K562 (cell line): ENCODE data around the gene DEGS2. TPM values are rescaled to one million over a fixed set of nuclear protein-coding genes. Genes with fewer than 3 reads are reported as not detected.

Experiments used
- BCL6 ChIP-seq: fragments of 250-450 bp; sonication (Bioruptor Pico); IDR thresholded peaks from 2 replicates; pipeline ENCODE4 v1.4.0; 2020
- BRD9 ChIP-seq: fragments of 450-650 bp; IDR thresholded peaks from 2 replicates; pipeline ENCODE4 v1.6.1; 2018; ENCODE audit warnings: low read depth; ENCODE audit not compliant: partially characterized antibody
- CREB3 ChIP-seq: fragments of 450-650 bp; conservative IDR thresholded peaks from 2 replicates; pipeline ENCODE4 v1.6.1; 2016; ENCODE audit warnings: missing genetic modification characterization, low read depth, mild to moderate bottlenecking, missing compliant biosample characterization, moderate library complexity
- CTCF ChIP-seq, 3 experiments: IDR thresholded peaks in 2 of 3; conservative IDR thresholded peaks in 1 of 3; 2 replicates each; pipeline ENCODE4 v1.5.1; 2011 to 2012; ENCODE audit warnings: low read length in 3 of 3, mild to moderate bottlenecking in 3 of 3, control low read depth in 2 of 3, improper control_type of control experiment in 1 of 3, inconsistent platforms in 1 of 3, low read depth in 1 of 3, mixed read lengths in 1 of 3, moderate library complexity in 1 of 3; ENCODE audit not compliant: insufficient read depth in 2 of 3
- HES1 ChIP-seq: fragments of 450-650 bp; IDR thresholded peaks from 2 replicates; pipeline ENCODE4 v1.6.1; 2016; ENCODE audit warnings: low read depth, mild to moderate bottlenecking, moderate library complexity
- MCM7 ChIP-seq, 2 experiments: fragments of 450-650 bp; IDR thresholded peaks; 2 replicates each; pipeline ENCODE4 v1.6.1; 2016 to 2018
- NCOR1 ChIP-seq: fragments of 450-650 bp; IDR thresholded peaks from 2 replicates; pipeline ENCODE4 v1.6.1; 2016; ENCODE audit warnings: mild to moderate bottlenecking, moderate library complexity
- PHTF2 ChIP-seq: fragments of 250-450 bp; sonication (Bioruptor Pico); IDR thresholded peaks from 2 replicates; pipeline ENCODE4 v1.5.0; 2021; ENCODE audit warnings: mild to moderate bottlenecking
- RAD51 ChIP-seq: fragments of 450-650 bp; IDR thresholded peaks from 2 replicates; pipeline ENCODE4 v1.7.1; 2016; ENCODE audit warnings: low read depth, mild to moderate bottlenecking, borderline replicate concordance
- RBM34 ChIP-seq: fragments of 200-400 bp; formaldehyde crosslinking; IDR thresholded peaks from 2 replicates; pipeline ENCODE4 v1.6.1; 2018; ENCODE audit warnings: low read length, borderline replicate concordance; ENCODE audit not compliant: insufficient read depth
- RFX7 ChIP-seq: fragments of 250-450 bp; sonication (Bioruptor Pico); IDR thresholded peaks from 2 replicates; pipeline ENCODE4 v1.5.1; 2021; ENCODE audit warnings: mild to moderate bottlenecking
- SAFB ChIP-seq: fragments of 200-400 bp; formaldehyde crosslinking; IDR thresholded peaks from 2 replicates; pipeline ENCODE4 v1.6.1; 2017; ENCODE audit warnings: low read depth, low read length, borderline replicate concordance
- SAP30 ChIP-seq: fragments of 200-600 bp; sonication (generic); IDR thresholded peaks from 2 replicates; pipeline ENCODE4 v1.6.1; 2012; ENCODE audit warnings: borderline replicate concordance, low read depth, mild to moderate bottlenecking, moderate library complexity, low read length, control low read depth, inconsistent platforms; ENCODE audit not compliant: insufficient read depth, poor library complexity, severe bottlenecking
- SMARCE1 ChIP-seq: fragments of 450-650 bp; IDR thresholded peaks from 2 replicates; pipeline ENCODE4 v1.7.1; 2016; ENCODE audit warnings: mild to moderate bottlenecking
- SMC3 ChIP-seq: conservative IDR thresholded peaks from 2 replicates; pipeline ENCODE4 v1.6.1; 2011; ENCODE audit warnings: low read depth, low read length, improper control_type of control experiment; ENCODE audit not compliant: insufficient read depth
- SPI1 ChIP-seq: IDR thresholded peaks from 2 replicates; pipeline ENCODE4 v1.6.1; 2011; ENCODE audit warnings: low read depth, low read length, control low read depth, borderline replicate concordance
- SRF ChIP-seq, 2 experiments: fragments of 250-450, 450-650 bp in 1 of 2; sonication (Bioruptor Pico) in 1 of 2; sonication (generic) in 1 of 2; formaldehyde crosslinking; IDR thresholded peaks; 2 replicates each; pipeline versions ENCODE4 v1.5.0 to v1.5.1; 2020 to 2022; ENCODE audit warnings: mild to moderate bottlenecking in 1 of 2, missing genetic modification reagents in 1 of 2
- ZNF263 ChIP-seq: sonication (generic); formaldehyde crosslinking; IDR thresholded peaks from 2 replicates; pipeline ENCODE4 v1.8.0; 2022; ENCODE audit warnings: mild to moderate bottlenecking, missing genetic modification reagents, borderline replicate concordance
- ZNF395 ChIP-seq: fragments of 200-800 bp; sonication (Bioruptor generic); IDR thresholded peaks from 2 replicates; pipeline ENCODE4 v1.6.1; 2017; ENCODE audit warnings: missing genetic modification characterization, missing compliant biosample characterization
- polyA plus RNA-seq, 8 experiments: library from polyadenylated mRNA; depleted of rRNA in 4 of 8; stranded (reverse) in 5 of 8; unstranded in 3 of 8; fragments of >200 nt; fragmentation: Nextera tagmentation in 2 of 8; fragmentation: Illumina TruSeq in 1 of 8; extraction: Ambion mirVana in 2 of 8; extraction: Trizol in 1 of 8; gene quantifications; 2 replicates each; pipeline versions ENCODE4 v1.2.1 to v1.2.3, GENCODE V29; 2011 to 2014; ENCODE audit warnings: inconsistent platforms in 1 of 8, missing spikeins in 1 of 8
- total RNA-seq, 7 experiments: library from RNA; depleted of rRNA in 6 of 7; stranded (reverse); fragments of >200 nt in 6 of 7; fragmentation: Illumina TruSeq in 2 of 7; extraction: Trizol in 2 of 7; gene quantifications; 2 replicates each; pipeline versions ENCODE4 v1.2.1 to v1.2.3, GENCODE V29; 2011 to 2021; ENCODE audit warnings: low replicate concordance in 1 of 7

The DEGS2 gene
- total and polyA plus RNA-seq, 9 of the 15 experiments (the other 6 are each of a cell fraction or from before 2014, with no cell fraction given) = 0.22 to 2.9 (median 0.70) TPM

GRCh38 chr14:100122481-100123223 lies 36.8 kb downstream of the DEGS2 start (continued):
- TF ChIP-seq BRD9 = no peak
- no peak for TF ChIP-seq SAP30
- no peak for TF ChIP-seq RAD51
- no peak for TF ChIP-seq SRF (CRISPR knock-in tag; IDR thresholded peaks at IDR 0.05)
- no peak for TF ChIP-seq RFX7
- TF ChIP-seq RBM34 = no peak
- no peak for TF ChIP-seq SMARCE1
- TF ChIP-seq ZNF263 (CRISPR knock-in tag) = no peak
- no peak for TF ChIP-seq SAFB
- peak; percentile 43 to 51 (median 48) for TF ChIP-seq CTCF (IDR thresholded peaks at IDR 0.05 in 2 of 3, conservative IDR thresholded peaks at IDR 0.05 in 1 of 3; ENCODE audit: insufficient read depth in 2 of 3, low read depth in 1 of 3, low read length in 3 of 3)
- TF ChIP-seq SMC3 = peak; percentile 46
- no peak for TF ChIP-seq HES1
- TF ChIP-seq PHTF2 (CRISPR knock-in tag) = no peak
- no peak for TF ChIP-seq MCM7 (IDR thresholded peaks at IDR 0.05)
- TF ChIP-seq BCL6 (CRISPR knock-in tag) = no peak
- no peak for TF ChIP-seq NCOR1
- TF ChIP-seq CREB3 (tag) = no peak
- no peak for TF ChIP-seq ZNF395 (CRISPR knock-in tag)
- no peak for TF ChIP-seq SPI1
- TF ChIP-seq, all 486 proteins: peak for 5
